ENCODE measurements around the gene ZNF440. TPM values are rescaled to one million over a fixed set of nuclear protein-coding genes. Genes with fewer than 3 reads are reported as not detected.

ZNF440 gene
- total RNA-seq, 1 donor from 2014 or later = 12.2 TPM

- no peak for DNase-seq (ENCODE audit: low spot score)
Observed at GRCh38 chr19:11882606-11883005, 68.5 kb downstream of the ZNF440 start.

Other genes starting within 250 kb of the ZNF440 start
- gene ACP5, start 236.6 kb upstream of the ZNF440 start, total RNA-seq = 35.0 TPM
- gene ZNF627, start 216.8 kb upstream of the ZNF440 start, total RNA-seq = 5.4 TPM
- gene ZNF823, start 75.3 kb upstream of the ZNF440 start, total RNA-seq = 6.8 TPM
- 5.7 TPM for gene ZNF441, start 47.3 kb upstream of the ZNF440 start, total RNA-seq
- gene ZNF491, start 15.8 kb upstream of the ZNF440 start, total RNA-seq = 1.5 TPM
- gene ZNF439, start 34.5 kb downstream of the ZNF440 start, total RNA-seq = 2.3 TPM
- 6.4 TPM for gene ZNF69, start 73.5 kb downstream of the ZNF440 start, total RNA-seq
- 9.1 TPM for gene ZNF700, start 110.8 kb downstream of the ZNF440 start, total RNA-seq
- gene ZNF763, start 150.8 kb downstream of the ZNF440 start, total RNA-seq = 0.87 TPM
- 3.5 TPM for gene ZNF433, start 221.4 kb downstream of the ZNF440 start, total RNA-seq
- gene ZNF878, start 238.7 kb downstream of the ZNF440 start, total RNA-seq = not detected